GM08714 (cell line): ENCODE results near the gene CEMIP2.
"Not testable (repeated sequence)": the region's sequence is repeated elsewhere in the genome, so short reads cannot be mapped to it uniquely, and the experiment has no call there.

Experiments used
- H3K4me3 ChIP-seq: fragments of 200-500 bp; sonication (Bioruptor generic); 2 replicates; pipeline ENCODE4 v1.5.1; 2014; ENCODE audit warnings: mild to moderate bottlenecking, low read length, inconsistent platforms
- ZNF274 ChIP-seq: IDR thresholded peaks from 2 replicates; pipeline ENCODE4 v1.6.1; 2012; ENCODE audit warnings: mild to moderate bottlenecking, low read depth, low read length

Gene CEMIP2

DNA sequence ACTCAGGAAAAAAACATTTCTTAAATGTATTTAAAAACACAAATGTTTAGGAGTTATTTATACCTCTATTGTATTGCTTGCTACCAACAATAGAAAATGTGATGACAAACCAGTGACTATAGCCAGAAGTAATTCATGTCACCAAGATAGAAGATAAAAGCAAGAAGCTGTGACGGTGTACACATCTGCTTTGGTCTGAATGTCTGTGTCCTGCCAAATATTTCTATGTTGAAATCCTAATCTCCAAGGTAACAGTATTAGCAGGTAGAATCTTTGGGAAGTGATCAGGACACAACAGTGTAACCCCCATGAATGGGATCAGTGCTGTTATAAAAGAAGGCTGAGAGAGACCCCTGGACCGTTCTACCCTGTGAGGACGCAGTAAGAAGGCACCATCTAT lies 74.7 kb downstream of the CEMIP2 start:
- no peak overlapping the region for H3K4me3 ChIP-seq
- TF ChIP-seq ZNF274 = no peak

- no peak for TF ChIP-seq ZNF274
- no peak overlapping the region for H3K4me3 ChIP-seq
These were observed 76.0 kb downstream of the CEMIP2 start for GRCh38 chr9:71692337-71692736.

DNA sequence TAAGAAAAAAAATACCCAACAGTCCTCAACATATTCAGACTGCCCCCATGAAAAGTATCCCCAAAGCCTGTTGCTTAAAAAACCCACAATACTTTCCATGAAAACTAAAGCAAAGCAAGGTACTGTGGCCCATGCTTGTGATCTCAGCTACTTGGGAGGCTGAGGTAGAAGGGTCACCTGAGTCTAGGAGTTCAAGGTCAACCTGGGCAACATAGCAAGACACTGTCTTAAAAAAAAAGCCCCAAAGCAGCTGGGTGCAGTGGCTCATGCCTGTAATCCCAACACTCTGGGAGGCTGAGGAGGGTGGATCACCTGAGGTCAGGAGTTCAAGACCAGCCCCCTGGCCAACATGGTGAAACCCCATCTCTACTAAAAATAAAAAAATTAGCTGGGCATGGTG lies 76.7 kb downstream of the CEMIP2 start:
- H3K4me3 ChIP-seq = not testable (repeated sequence)

- TF ChIP-seq ZNF274 = no peak
- no peak overlapping the region for H3K4me3 ChIP-seq
These were observed 77.5 kb downstream of the CEMIP2 start for GRCh38 chr9:71690689-71691435.

DNA sequence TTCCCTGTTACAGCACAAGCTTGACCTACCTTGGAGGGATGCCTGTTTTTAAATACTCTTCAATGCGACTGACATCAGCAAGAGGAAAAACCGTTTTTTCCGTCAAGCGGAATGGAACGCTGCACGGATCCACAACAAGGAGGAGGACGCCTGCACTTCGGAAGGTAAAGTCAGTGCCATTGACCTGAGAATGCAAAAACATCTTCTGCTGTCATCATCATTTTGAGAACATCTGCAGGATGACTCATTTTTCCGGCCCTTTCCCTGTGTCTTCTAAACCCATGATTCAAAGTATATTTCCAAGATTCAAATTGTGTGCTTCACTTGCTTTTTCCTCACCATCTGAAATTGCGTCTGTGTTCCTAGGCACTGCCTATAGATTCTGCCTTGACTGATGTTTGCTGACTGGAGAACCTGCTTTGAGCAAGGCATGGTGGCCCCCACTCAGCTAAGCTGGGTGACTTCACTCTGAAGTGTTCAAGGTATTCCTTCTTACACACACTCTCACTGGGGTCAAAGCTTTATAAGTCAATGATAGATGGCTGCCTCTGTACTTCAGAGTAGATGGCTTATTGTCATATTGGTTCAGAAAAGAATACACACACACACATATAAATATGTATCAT lies 78.1 kb downstream of the CEMIP2 start:
- TF ChIP-seq ZNF274 = no peak
- H3K4me3 ChIP-seq = no peak overlapping the region

GRCh38 chr9:71687676-71688075 lies 80.6 kb downstream of the CEMIP2 start:
- no peak for TF ChIP-seq ZNF274
- no peak overlapping the region for H3K4me3 ChIP-seq

GRCh38 chr9:71685988-71686387 lies 82.3 kb downstream of the CEMIP2 start:
- H3K4me3 ChIP-seq = no peak overlapping the region
- no peak for TF ChIP-seq ZNF274

GRCh38 chr9:71685394-71685793 lies 82.9 kb downstream of the CEMIP2 start:
- no peak overlapping the region for H3K4me3 ChIP-seq
- no peak for TF ChIP-seq ZNF274

- no peak overlapping the region for H3K4me3 ChIP-seq
- TF ChIP-seq ZNF274 = no peak
These were observed 83.7 kb downstream of the CEMIP2 start for GRCh38 chr9:71684566-71684965.

GRCh38 chr9:71683598-71684235 lies 84.6 kb downstream of the CEMIP2 start:
- no peak overlapping the region for H3K4me3 ChIP-seq
- TF ChIP-seq ZNF274 = no peak

- no peak for TF ChIP-seq ZNF274
- H3K4me3 ChIP-seq = no peak overlapping the region
These were observed 86.5 kb downstream of the CEMIP2 start for GRCh38 chr9:71681708-71682272.

GRCh38 chr9:71681104-71681707 lies 87.1 kb downstream of the CEMIP2 start:
- no peak overlapping the region for H3K4me3 ChIP-seq
- TF ChIP-seq ZNF274 = no peak

GRCh38 chr9:71680189-71680980 lies 87.9 kb downstream of the CEMIP2 start:
- no peak for TF ChIP-seq ZNF274
- no peak overlapping the region for H3K4me3 ChIP-seq

- no peak for TF ChIP-seq ZNF274
- H3K4me3 ChIP-seq = no peak overlapping the region
These were observed 89.3 kb downstream of the CEMIP2 start for GRCh38 chr9:71678999-71679398.

DNA sequence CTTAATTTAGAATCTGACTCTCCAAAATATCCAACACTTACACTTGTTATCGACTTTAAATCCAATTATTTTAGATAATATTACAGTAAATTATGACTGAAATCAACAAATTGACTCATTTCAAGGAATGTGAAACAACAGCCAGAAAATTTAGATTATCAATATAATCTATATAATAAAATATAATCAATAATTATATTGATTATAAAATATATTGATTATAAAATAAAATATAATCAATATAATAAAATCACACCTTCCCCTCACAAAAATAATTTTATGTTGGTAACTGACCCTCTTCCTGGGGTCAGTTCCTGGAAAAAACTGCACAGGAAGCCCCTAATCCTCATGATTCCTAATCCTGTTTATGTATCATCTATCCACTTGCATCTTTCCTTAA lies 91.1 kb downstream of the CEMIP2 start:
- H3K4me3 ChIP-seq = no peak overlapping the region
- no peak for TF ChIP-seq ZNF274
